GM12878 (cell line): Measurements from ENCODE around the gene GALNT9. TPM values are rescaled to one million over a fixed set of nuclear protein-coding genes. Genes with fewer than 3 reads are reported as not detected.

Source experiments
- ATAC-seq: fragments of 200-7000 bp; cut with Tn5 transposase; 3 replicates; pipeline ENCODE4 v1.9.1; 2020; ENCODE audit warnings: mild to moderate bottlenecking, moderate library complexity
- BruUV-seq: library from RNA; stranded (reverse); fragments of 400-500 nt; replicated peaks from 2 replicates; lab custom pipeline; 2021; lab: Mats Ljungman, UMichigan
- CTCF ChIA-PET: fragments of 300-600 bp; sonication (Branson Sonifier 250); formaldehyde crosslinking; extraction: SDS; loops from one replicate; lab custom pipeline; 2021; ENCODE audit warnings: inconsistent platforms; lab: Yijun Ruan, JAX
- POLR2A ChIA-PET: fragments of 350-600 bp; formaldehyde crosslinking; extraction: SDS; loops from one replicate; lab custom pipeline; 2021; ENCODE audit warnings: inconsistent platforms; lab: Charles Lee
- RAD21 ChIA-PET: fragments of 300-600 bp; sonication (Branson Sonifier 250); formaldehyde crosslinking; loops from one replicate; lab custom pipeline; 2023; ENCODE audit warnings: antibody characterized with exemption; ENCODE audit not compliant: unreplicated experiment; lab: Charles Lee
- SMC1A ChIA-PET: fragments of 300-600 bp; sonication (Branson Sonifier 250); formaldehyde crosslinking; loops from one replicate; lab custom pipeline; 2023; ENCODE audit not compliant: unreplicated experiment, uncharacterized antibody; lab: Charles Lee
- DNase-seq: peaks from one replicate; pipeline ENCODE4 v3.0.0-alpha.2; 2011; ENCODE audit warnings: low read depth, low spot score
- FAIRE-seq: peaks from 3 replicates; lab custom pipeline; 2011; peaks lifted over from hg19 to GRCh38; lab: Jason Lieb, UNC
- H2AFZ ChIP-seq: 2 replicates; pipeline ENCODE4 v1.6.0; 2011; ENCODE audit warnings: low read depth, low read length, control low read depth; ENCODE audit not compliant: control insufficient read depth
- H3K27ac ChIP-seq: 2 replicates; pipeline ENCODE4 v1.5.1; 2011; ENCODE audit warnings: control low read depth; ENCODE audit not compliant: control insufficient read depth, insufficient read depth
- H3K27me3 ChIP-seq, 2 experiments: replicated peaks in 1 of 2; 2 replicates each; pipeline versions ENCODE4 v1.6.0 to v1.6.1; 2011; ENCODE audit warnings: low read length in 1 of 2; ENCODE audit not compliant: control insufficient read depth in 2 of 2, insufficient read depth in 2 of 2
- H3K36me3 ChIP-seq, 2 experiments: 2 replicates each; pipeline ENCODE4 v1.5.1; 2011; ENCODE audit warnings: low read length in 1 of 2; ENCODE audit not compliant: control insufficient read depth in 2 of 2, insufficient read depth in 2 of 2
- H3K4me1 ChIP-seq: 2 replicates; pipeline ENCODE4 v1.6.1; 2011; ENCODE audit warnings: mild to moderate bottlenecking, low read length, moderate library complexity, mixed read lengths; ENCODE audit not compliant: control insufficient read depth, insufficient read depth
- H3K4me2 ChIP-seq: 2 replicates; pipeline ENCODE4 v1.6.0; 2011; ENCODE audit warnings: control low read depth; ENCODE audit not compliant: control insufficient read depth, insufficient read depth
- H3K4me3 ChIP-seq: fragments of 200-600 bp; sonication (generic); 2 replicates; pipeline ENCODE4 v1.5.1; 2016
- H3K79me2 ChIP-seq: 2 replicates; pipeline ENCODE4 v1.6.0; 2011; ENCODE audit warnings: low read length; ENCODE audit not compliant: control insufficient read depth, insufficient read depth
- H3K9ac ChIP-seq: 2 replicates; pipeline ENCODE4 v1.8.0; 2011; ENCODE audit warnings: low read length, control low read depth, mixed read lengths; ENCODE audit not compliant: control insufficient read depth, insufficient read depth
- H3K9me3 ChIP-seq: replicated peaks from 3 replicates; pipeline ENCODE4 v1.5.1; 2011; ENCODE audit warnings: mild to moderate bottlenecking, low read length; ENCODE audit not compliant: control insufficient read depth, insufficient read depth
- H4K20me1 ChIP-seq: 2 replicates; pipeline ENCODE4 v1.6.0; 2011; ENCODE audit not compliant: control insufficient read depth, insufficient read depth
- CHD2 ChIP-seq: IDR thresholded peaks from 2 replicates; pipeline ENCODE4 v1.6.1; 2011; ENCODE audit warnings: low read depth, low read length, improper control_type of control experiment, borderline replicate concordance
- HDAC2 ChIP-seq: fragments of 200-600 bp; sonication (generic); IDR thresholded peaks from 2 replicates; pipeline ENCODE4 v1.6.1; 2017
- JUND ChIP-seq: IDR thresholded peaks from 2 replicates; pipeline ENCODE4 v1.6.1; 2012; ENCODE audit warnings: low read depth, mild to moderate bottlenecking, low read length, improper control_type of control experiment, moderate library complexity
- MEF2B ChIP-seq: fragments of 450-650 bp; IDR thresholded peaks from 2 replicates; pipeline ENCODE4 v1.6.1; 2018; ENCODE audit warnings: mild to moderate bottlenecking, moderate library complexity; ENCODE audit not compliant: partially characterized antibody, poor library complexity, severe bottlenecking
- NFIC ChIP-seq: IDR thresholded peaks from 2 replicates; pipeline ENCODE4 v1.6.1; 2012; ENCODE audit warnings: low read depth, mild to moderate bottlenecking, inconsistent platforms, low read length, moderate library complexity
- POLR2A ChIP-seq: IDR thresholded peaks from 2 replicates; pipeline ENCODE4 v1.6.1; 2011; ENCODE audit warnings: low read depth, mild to moderate bottlenecking, low read length
- POU2F2 ChIP-seq: IDR thresholded peaks from 3 replicates; pipeline ENCODE4 v1.6.1; 2011; ENCODE audit warnings: low read depth, mild to moderate bottlenecking, low read length, borderline replicate concordance
- RUNX3 ChIP-seq: IDR thresholded peaks from 2 replicates; pipeline ENCODE4 v1.6.1; 2012; ENCODE audit warnings: low read length, inconsistent platforms
- SP1 ChIP-seq: IDR thresholded peaks from one replicate; pipeline ENCODE4 v1.6.1; 2011; ENCODE audit warnings: low read depth, low read length
- TCF7 ChIP-seq: IDR thresholded peaks from 2 replicates; pipeline ENCODE4 v1.6.1; 2014; ENCODE audit warnings: antibody characterized with exemption, borderline replicate concordance
- YY1 ChIP-seq: IDR thresholded peaks from 2 replicates; pipeline ENCODE4 v1.6.1; 2011; ENCODE audit warnings: low read depth, mild to moderate bottlenecking, low read length
- ZZZ3 ChIP-seq: IDR thresholded peaks from 2 replicates; pipeline ENCODE4 v1.6.1; 2011; ENCODE audit warnings: low read depth; ENCODE audit not compliant: control insufficient read depth, insufficient read length
- WGBS: methylation state at CpG from one replicate; pipeline ENCODE4 v1.1.6; 2016; ENCODE audit warnings: low lambda C conversion rate; ENCODE audit not compliant: insufficient replicate concordance, insufficient coverage; ENCODE audit errors: missing lambda C conversion rate; 5-methylcytosine and 5-hydroxymethylcytosine counted together
- in situ Hi-C: fragments of 300-500 bp; cut with MboI; formaldehyde crosslinking; loops from 9 replicates; pipeline ENCODE4 v1.14.3; 2018; ENCODE audit warnings: mixed read lengths
- intact Hi-C: fragments of 100-400 bp; cut with micrococcal nuclease; formaldehyde crosslinking; loops from one replicate; pipeline ENCODE4 v1.14.2; 2022; ENCODE audit not compliant: unreplicated experiment
- polyA plus RNA-seq, 11 experiments: library from polyadenylated mRNA; depleted of rRNA in 4 of 11; unstranded in 6 of 11; stranded (reverse) in 5 of 11; fragments of >200 nt; fragmentation: Nextera tagmentation in 4 of 11; fragmentation: Illumina TruSeq in 1 of 11; extraction: Ambion mirVana in 4 of 11; extraction: Trizol in 1 of 11; gene quantifications; 1 replicate in 1 of 11; 2 replicates in 10 of 11; pipeline versions ENCODE4 v1.2.1 to v1.2.3, GENCODE V29; 2011 to 2016; ENCODE audit warnings: inconsistent platforms in 2 of 11, missing spikeins in 2 of 11, low read depth in 1 of 11
- total RNA-seq, 4 experiments: library from RNA; depleted of rRNA in 3 of 4; stranded (reverse); fragments of >200 nt in 3 of 4; fragmentation: Illumina TruSeq in 1 of 4; extraction: Trizol in 1 of 4; gene quantifications; 2 replicates each; pipeline versions ENCODE4 v1.2.1 to v1.2.3, GENCODE V29; 2013 to 2021
- TF ChIP-seq, protein P1 (sequence below): fragments of 450-650 bp; IDR thresholded peaks from 2 replicates; pipeline ENCODE4 v1.6.1; 2017; ENCODE audit warnings: borderline replicate concordance
- TF ChIP-seq, protein P2 (sequence below): IDR thresholded peaks from 2 replicates; pipeline ENCODE4 v1.6.1; 2012; ENCODE audit warnings: low read length, inconsistent platforms

The GALNT9 gene
- total and polyA plus RNA-seq, 10 of the 15 experiments (the other 5 are each of a cell fraction or from before 2014, with no cell fraction given) = 0.04 TPM; not detected in 9

DNA sequence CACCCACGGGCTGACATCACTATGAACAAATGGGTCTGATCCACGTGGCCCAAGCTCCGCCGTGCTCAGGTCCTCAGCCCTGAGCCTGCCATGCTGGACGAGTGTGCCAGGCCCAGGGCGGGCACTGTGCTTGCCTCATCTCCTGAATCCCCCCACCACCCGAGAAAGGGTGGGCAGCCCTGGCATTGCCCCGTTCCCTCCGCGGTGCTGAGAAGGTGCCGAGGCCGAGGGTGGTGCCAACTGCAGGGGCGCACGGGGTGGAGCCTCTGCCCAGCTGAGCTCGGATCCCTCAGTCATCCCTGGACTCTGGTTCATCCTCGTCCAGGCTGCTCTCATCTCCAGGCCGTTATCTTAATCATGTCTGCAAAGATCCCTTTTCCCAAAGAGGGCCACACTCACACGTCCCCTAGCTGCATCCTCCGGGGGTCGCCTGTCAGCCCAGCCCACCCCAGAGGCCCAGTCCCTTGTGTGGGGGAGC is 124.6 kb downstream of the GALNT9 start:
- no peak overlapping the region for H3K4me2 ChIP-seq
- ATAC-seq (no peak), FAIRE-seq (no peak), DNase-seq (no peak)
- no peak for TF ChIP-seq POLR2A
- H4K20me1 ChIP-seq = no peaks in the 10 kb centered on the region
- no peaks in the 10 kb centered on the region for H3K4me1 ChIP-seq
- ChIA-PET SMC1A (no interaction called here), POLR2A (no interaction called here), CTCF (no interaction called here), RAD21 (no interaction called here)
- H3K4me3 ChIP-seq = no peak overlapping the region
- peaks cover 0 to 5% of the 10 kb centered on the region in 2 experiments; a peak in 3 of 4 replicates for H3K27me3 ChIP-seq
- H3K36me3 ChIP-seq = no peaks in the 10 kb centered on the region
- no peak overlapping the region for H3K27ac ChIP-seq
- intact Hi-C loops = no loop called here
- 52% methylated on average over 19 of the region's 20 CpGs for WGBS
- no peak overlapping the region for H3K9ac ChIP-seq
- no peak overlapping the region for H2AFZ ChIP-seq
- H3K79me2 ChIP-seq = no peaks in the 10 kb centered on the region
- in situ Hi-C loops = no loop called here
- BruUV-seq = no TSS peak
- H3K9me3 ChIP-seq = no peaks in the 10 kb centered on the region; the same call in 2 of the 3 replicates

DNA sequence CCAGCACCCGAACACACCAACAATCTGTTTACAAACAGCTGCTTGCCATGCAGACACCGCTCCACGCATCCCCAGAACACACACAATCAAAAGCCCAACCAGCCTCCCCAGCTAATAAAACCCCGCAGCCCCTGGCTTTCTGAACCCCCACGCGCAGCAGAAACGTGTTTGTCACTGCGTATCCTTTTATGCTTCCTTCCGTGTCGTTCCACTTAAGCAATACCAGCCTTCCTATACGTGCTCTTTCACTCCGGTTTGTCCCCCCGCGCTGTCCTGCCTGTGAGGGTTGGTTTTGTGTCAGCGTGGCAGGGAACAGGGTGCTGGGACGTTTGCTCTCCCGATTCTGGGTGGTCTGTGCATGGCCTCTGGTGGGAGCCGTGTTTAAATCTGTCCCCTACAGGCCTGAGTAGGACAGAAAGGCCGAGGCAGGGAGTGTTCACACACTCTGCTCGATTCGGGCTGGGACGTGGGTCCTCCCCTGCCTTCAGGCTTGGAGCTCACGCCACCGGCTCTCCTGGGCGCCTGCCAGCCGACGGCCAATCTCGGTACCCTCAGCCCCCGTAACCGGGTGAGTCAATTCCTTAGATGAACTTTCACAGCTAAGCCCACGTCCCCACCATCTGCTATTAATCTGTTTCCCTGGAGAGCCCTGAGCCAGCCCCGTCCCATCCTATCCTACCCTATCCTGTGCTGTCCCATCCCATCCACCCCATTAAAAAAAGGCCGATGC is 125.2 kb downstream of the GALNT9 start:
- ATAC-seq = no peak
- no peak overlapping the region for H2AFZ ChIP-seq
- H3K4me2 ChIP-seq = no peak overlapping the region
- no peaks in the 10 kb centered on the region for H3K4me1 ChIP-seq
- DNase-seq = no peak
- SMC1A ChIA-PET = no interaction called here
- no peak overlapping the region for H3K4me3 ChIP-seq
- no peak overlapping the region for H3K27ac ChIP-seq
- in situ Hi-C loops = no loop called here
- BruUV-seq = no TSS peak
- 59% methylated on average over 33 of the region's 33 CpGs for WGBS
- peaks cover 0 to 5% of the 10 kb centered on the region in 2 experiments; a peak in 3 of 4 replicates for H3K27me3 ChIP-seq
- POLR2A ChIA-PET = no interaction called here
- no peak for FAIRE-seq
- no peaks in the 10 kb centered on the region for H3K36me3 ChIP-seq
- no peak overlapping the region for H3K9ac ChIP-seq
- H4K20me1 ChIP-seq = no peaks in the 10 kb centered on the region
- RAD21 ChIA-PET = no interaction called here
- no peaks in the 10 kb centered on the region; the same call in 2 of the 3 replicates for H3K9me3 ChIP-seq
- TF ChIP-seq HDAC2 (no peak), POU2F2 (no peak), SP1 (no peak), YY1 (no peak), TCF7 (no peak), NFIC (no peak), JUND (no peak), ZZZ3 (no peak), CHD2 (no peak), MEF2B (no peak), RUNX3 (no peak)
- TF ChIP-seq, protein P1, sequence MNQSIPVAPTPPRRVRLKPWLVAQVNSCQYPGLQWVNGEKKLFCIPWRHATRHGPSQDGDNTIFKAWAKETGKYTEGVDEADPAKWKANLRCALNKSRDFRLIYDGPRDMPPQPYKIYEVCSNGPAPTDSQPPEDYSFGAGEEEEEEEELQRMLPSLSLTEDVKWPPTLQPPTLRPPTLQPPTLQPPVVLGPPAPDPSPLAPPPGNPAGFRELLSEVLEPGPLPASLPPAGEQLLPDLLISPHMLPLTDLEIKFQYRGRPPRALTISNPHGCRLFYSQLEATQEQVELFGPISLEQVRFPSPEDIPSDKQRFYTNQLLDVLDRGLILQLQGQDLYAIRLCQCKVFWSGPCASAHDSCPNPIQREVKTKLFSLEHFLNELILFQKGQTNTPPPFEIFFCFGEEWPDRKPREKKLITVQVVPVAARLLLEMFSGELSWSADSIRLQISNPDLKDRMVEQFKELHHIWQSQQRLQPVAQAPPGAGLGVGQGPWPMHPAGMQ = no peak
- TF ChIP-seq, protein P2, sequence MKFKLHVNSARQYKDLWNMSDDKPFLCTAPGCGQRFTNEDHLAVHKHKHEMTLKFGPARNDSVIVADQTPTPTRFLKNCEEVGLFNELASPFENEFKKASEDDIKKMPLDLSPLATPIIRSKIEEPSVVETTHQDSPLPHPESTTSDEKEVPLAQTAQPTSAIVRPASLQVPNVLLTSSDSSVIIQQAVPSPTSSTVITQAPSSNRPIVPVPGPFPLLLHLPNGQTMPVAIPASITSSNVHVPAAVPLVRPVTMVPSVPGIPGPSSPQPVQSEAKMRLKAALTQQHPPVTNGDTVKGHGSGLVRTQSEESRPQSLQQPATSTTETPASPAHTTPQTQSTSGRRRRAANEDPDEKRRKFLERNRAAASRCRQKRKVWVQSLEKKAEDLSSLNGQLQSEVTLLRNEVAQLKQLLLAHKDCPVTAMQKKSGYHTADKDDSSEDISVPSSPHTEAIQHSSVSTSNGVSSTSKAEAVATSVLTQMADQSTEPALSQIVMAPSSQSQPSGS = no peak
- TF ChIP-seq, all 136 proteins: peak for 0
- intact Hi-C loops = no loop called here
- H3K79me2 ChIP-seq = no peaks in the 10 kb centered on the region
- CTCF ChIA-PET = no interaction called here
